ENCODE data around the gene PFN3. TPM values are rescaled to one million over a fixed set of nuclear protein-coding genes. Genes with fewer than 3 reads are reported as not detected.
A peak's percentile ranks its signal among the peaks of the same experiment; 100 is the strongest.
"Not testable (repeated sequence)": the region's sequence is repeated elsewhere in the genome, so short reads cannot be mapped to it uniquely, and the experiment has no call there.

Gene PFN3
- total and polyA plus RNA-seq, 2 of the 13 experiments (the other 11 are each of a cell fraction or from before 2014, with no cell fraction given), result not detected

GRCh38 chr5:177419046-177419445, 18.6 kb upstream of the PFN3 start:
- ChIA-PET POLR2A (interaction anchor here (1.1 kb wide), 1 partner anchor 9 kb away, joined by 3 read pairs; the partner anchor contains the start of gene F12), CTCF (ENCODE audit: low intra/inter-chr PET ratio, low total read pairs) (no interaction called here)
- no TSS peak for BruUV-seq (replicated peaks)

GRCh38 chr5:177417081-177417480, 16.6 kb upstream of the PFN3 start:
- FAIRE-seq; H3K4me3 ChIP-seq (replicated peaks in 1 of 3; ENCODE audit: insufficient read depth in 1 of 3, low read depth in 2 of 3, low read length in 3 of 3); H3K27ac ChIP-seq (ENCODE audit: extremely low read length, insufficient read depth, low read length); H4K20me1 ChIP-seq (ENCODE audit: insufficient read depth, low read length); ATAC-seq; DNase-seq (ENCODE audit: low spot score); H3K4me2 ChIP-seq (ENCODE audit: low read depth, low read length); H3K9ac ChIP-seq (ENCODE audit: insufficient read depth, low read depth, low read length); intact Hi-C loops (cut with micrococcal nuclease; ENCODE audit: unreplicated experiment); H3K9me3 ChIP-seq (ENCODE audit: low read length); BruUV-seq (replicated peaks); in situ Hi-C loops (cut with HindIII; ENCODE audit: extremely low pct_ligation_motif_present, low pct_unique_long_range_greater_than_20kb); H2AFZ ChIP-seq (ENCODE audit: low read length); CTCF ChIA-PET (ENCODE audit: low intra/inter-chr PET ratio, low total read pairs); H3K79me2 ChIP-seq (ENCODE audit: insufficient read depth, low read length); H3K36me3 ChIP-seq (replicated peaks in 1 of 2; ENCODE audit: control insufficient read depth in 1 of 2, insufficient read depth in 2 of 2, low read length in 2 of 2): not testable (repeated sequence)
- WGBS (ENCODE audit: low lambda C conversion rate), result 52% methylated on average over 6 of the region's 6 CpGs
- Histone ChIP-seq H3K4me1 (ENCODE audit: insufficient read depth, low read length) (peaks cover 32% of the 10 kb centered on the region), H3K27me3 (ENCODE audit: control insufficient read depth in 1 of 2, insufficient read depth in 2 of 2, low read length in 2 of 2) (peaks cover 0 to 13% of the 10 kb centered on the region in 2 experiments; a peak in 2 of 5 replicates)
- POLR2A ChIA-PET, result interaction anchor here (2.7 kb wide), 1 partner anchor 9 kb away, joined by 14 read pairs; the partner anchor contains the start of gene GRK6

More at GRCh38 chr5:177419046-177419445, 18.6 kb upstream of the PFN3 start:
- WGBS (ENCODE audit: low lambda C conversion rate), result 87% methylated on average over 3 of the region's 3 CpGs
- DNase-seq (ENCODE audit: low spot score), result no peak
- in situ Hi-C loops (cut with HindIII; ENCODE audit: extremely low pct_ligation_motif_present, low pct_unique_long_range_greater_than_20kb), result no loop called here
- H3K27ac ChIP-seq (ENCODE audit: extremely low read length, insufficient read depth, low read length), result no peak overlapping the region
- H4K20me1 ChIP-seq (ENCODE audit: insufficient read depth, low read length), result no peaks in the 10 kb centered on the region
- intact Hi-C loops (cut with micrococcal nuclease; ENCODE audit: unreplicated experiment), result no loop called here
- no peaks in the 10 kb centered on the region for H3K36me3 ChIP-seq (replicated peaks in 1 of 2; ENCODE audit: control insufficient read depth in 1 of 2, insufficient read depth in 2 of 2, low read length in 2 of 2)
- no peak overlapping the region for H3K4me2 ChIP-seq (ENCODE audit: low read depth, low read length)
- no peaks in the 10 kb centered on the region for H3K9me3 ChIP-seq (ENCODE audit: low read length)
- no peak for FAIRE-seq
- peaks cover 27% of the 10 kb centered on the region for H3K4me1 ChIP-seq (ENCODE audit: insufficient read depth, low read length)
- no peaks in the 10 kb centered on the region for H3K79me2 ChIP-seq (ENCODE audit: insufficient read depth, low read length)
- no peak; the same call in 2 of the 3 replicates for ATAC-seq
- no peak overlapping the region for H2AFZ ChIP-seq (ENCODE audit: low read length)
- H3K27me3 ChIP-seq (ENCODE audit: control insufficient read depth in 1 of 2, insufficient read depth in 2 of 2, low read length in 2 of 2), result peaks cover 0 to 15% of the 10 kb centered on the region in 2 experiments; a peak in 2 of 5 replicates
- H3K9ac ChIP-seq (ENCODE audit: insufficient read depth, low read depth, low read length), result no peak overlapping the region
- no peak overlapping the region for H3K4me3 ChIP-seq (replicated peaks in 1 of 3; ENCODE audit: insufficient read depth in 1 of 3, low read depth in 2 of 3, low read length in 3 of 3)
- no peak for TF ChIP-seq RELA (CRISPR knock-in tag; IDR thresholded peaks at IDR 0.05)
- peak; percentile 64; the same call in 1 of the 2 replicates for TF ChIP-seq CEBPB (IDR thresholded peaks at IDR 0.05; ENCODE audit: borderline replicate concordance, low read depth, low read length)
- TF ChIP-seq TEAD3 (CRISPR knock-in tag; optimal IDR thresholded peaks at IDR 0.05; ENCODE audit: borderline replicate concordance), result peak; percentile 32
- TF ChIP-seq BATF2 (CRISPR knock-in tag; IDR thresholded peaks at IDR 0.05), result no peak
- TF ChIP-seq ZNF644 (CRISPR knock-in tag; IDR thresholded peaks at IDR 0.05; ENCODE audit: low read depth), result 0 out of 2 replicates have a peak, but pooled peaks have one; percentile 34
- TF ChIP-seq BCL3 (CRISPR knock-in tag; IDR thresholded peaks at IDR 0.05), result no peak
- TF ChIP-seq ZFP36L2 (CRISPR knock-in tag; IDR thresholded peaks at IDR 0.05), result no peak
- TF ChIP-seq HNRNPK (IDR thresholded peaks at IDR 0.05; ENCODE audit: low read depth, low read length, poor library complexity, severe bottlenecking), result no peak

Data from HepG2 (cell line).